Right atrium auricular region (tissue), 2 donors: Measurements from ENCODE around the gene SLC8A1. TPM values are rescaled to one million over a fixed set of nuclear protein-coding genes. Genes with fewer than 3 reads are reported as not detected.

Source experiments
- DNase-seq: peaks from one replicate; pipeline ENCODE4 v3.0.0-alpha.2; 2019; ENCODE audit warnings: low spot score
- H3K27ac ChIP-seq, 2 donors: fragments of 200-600 bp; sonication (generic); 1 replicate in 1 of 2; 2 replicates in 1 of 2; pipeline ENCODE4 v1.5.1; 2016 to 2019
- H3K27me3 ChIP-seq, 2 donors: fragments of 200-600 bp; sonication (generic); one replicate each; pipeline versions ENCODE4 v1.5.1 to v1.6.0; 2017 to 2019
- H3K36me3 ChIP-seq: fragments of 200-600 bp; sonication (generic); one replicate; pipeline ENCODE4 v1.5.1; 2016
- H3K4me1 ChIP-seq, 2 donors: fragments of 200-600 bp; sonication (generic); one replicate each; pipeline versions ENCODE4 v1.5.1 to v1.6.0; 2017 to 2019
- H3K4me3 ChIP-seq, 2 donors: fragments of 200-600 bp; sonication (generic); 1 replicate in 1 of 2; 2 replicates in 1 of 2; pipeline ENCODE4 v1.5.1; 2017 to 2019; ENCODE audit warnings: mild to moderate bottlenecking in 1 of 2, moderate library complexity in 1 of 2
- H3K9me3 ChIP-seq, 2 donors: fragments of 200-600 bp; sonication (generic); one replicate each; pipeline ENCODE4 v1.5.1; 2019
- CTCF ChIP-seq, 2 donors: fragments of 200-600 bp; sonication (generic); IDR thresholded peaks; one replicate each; pipeline ENCODE4 v1.5.1; 2019; ENCODE audit warnings: antibody characterized with exemption in 2 of 2
- total RNA-seq, 2 donors: library from RNA; depleted of rRNA; stranded (reverse); fragments of >200 nt; gene quantifications; one replicate each; pipeline ENCODE4 v1.1.0, GENCODE V29; 2016

SLC8A1 gene
- total RNA-seq, 2 donors from 2014 or later: 493 to 738 TPM

- H3K4me1 ChIP-seq: peaks cover 3 to 55% of the 10 kb centered on the region in 2 donors
- DNase-seq: no peak
- H3K4me3 ChIP-seq: no peak overlapping the region
- H3K36me3 ChIP-seq: no peaks in the 10 kb centered on the region
- H3K27ac ChIP-seq: peak overlapping the region in 1 of 2 donors; percentile 0
- no peaks in the 10 kb centered on the region for H3K27me3 ChIP-seq
- TF ChIP-seq CTCF (IDR thresholded peaks at IDR 0.05): no peak
- H3K9me3 ChIP-seq: no peaks in the 10 kb centered on the region
Measured at GRCh38 chr2:40344364-40344763, 107.5 kb downstream of the SLC8A1 start.

GRCh38 chr2:40343902-40344301, 108.0 kb downstream of the SLC8A1 start:
- peak overlapping the region in 1 of 2 donors; percentile 0 for H3K27ac ChIP-seq
- H3K4me1 ChIP-seq: peaks cover 3 to 50% of the 10 kb centered on the region in 2 donors

GRCh38 chr2:40341198-40341597, 110.7 kb downstream of the SLC8A1 start:
- no peak for TF ChIP-seq CTCF (IDR thresholded peaks at IDR 0.05)
- H3K4me3 ChIP-seq: no peak overlapping the region
- DNase-seq: no peak
- peak overlapping the region in 1 of 2 donors; percentile 7 for H3K27ac ChIP-seq
- peaks cover 3 to 42% of the 10 kb centered on the region in 2 donors for H3K4me1 ChIP-seq
- no peaks in the 10 kb centered on the region for H3K27me3 ChIP-seq
- no peaks in the 10 kb centered on the region for H3K9me3 ChIP-seq
- no peaks in the 10 kb centered on the region for H3K36me3 ChIP-seq

More at GRCh38 chr2:40343902-40344301, 108.0 kb downstream of the SLC8A1 start:
- TF ChIP-seq CTCF (IDR thresholded peaks at IDR 0.05): no peak
- Histone ChIP-seq H3K9me3 (no peaks in the 10 kb centered on the region), H3K27me3 (no peaks in the 10 kb centered on the region), H3K4me3 (no peak overlapping the region), H3K36me3 (no peaks in the 10 kb centered on the region)
- DNase-seq: no peak

- H3K9me3 ChIP-seq: no peaks in the 10 kb centered on the region
- no peak for TF ChIP-seq CTCF (IDR thresholded peaks at IDR 0.05)
- no peaks in the 10 kb centered on the region for H3K27me3 ChIP-seq
- no peak overlapping the region for H3K4me3 ChIP-seq
- DNase-seq: no peak
- peaks cover 2 to 29% of the 10 kb centered on the region in 2 donors for H3K4me1 ChIP-seq
- no peaks in the 10 kb centered on the region for H3K36me3 ChIP-seq
- H3K27ac ChIP-seq: no peak overlapping the region
Measured at GRCh38 chr2:40339026-40339425, 112.9 kb downstream of the SLC8A1 start.

GRCh38 chr2:40332191-40332826, 119.6 kb downstream of the SLC8A1 start:
- no peaks in the 10 kb centered on the region for H3K27me3 ChIP-seq
- no peak overlapping the region for H3K27ac ChIP-seq
- H3K4me1 ChIP-seq: peaks cover 0 to 44% of the 10 kb centered on the region in 2 donors
- no peaks in the 10 kb centered on the region for H3K36me3 ChIP-seq
- no peaks in the 10 kb centered on the region for H3K9me3 ChIP-seq
- no peak overlapping the region for H3K4me3 ChIP-seq
- no peak for TF ChIP-seq CTCF (IDR thresholded peaks at IDR 0.05)
- DNase-seq: no peak

- H3K9me3 ChIP-seq: no peaks in the 10 kb centered on the region
- no peaks in the 10 kb centered on the region for H3K36me3 ChIP-seq
- TF ChIP-seq CTCF (IDR thresholded peaks at IDR 0.05): no peak
- peak overlapping the region; percentile 20 to 33 for H3K27ac ChIP-seq
- no peak overlapping the region for H3K4me3 ChIP-seq
- H3K27me3 ChIP-seq: no peaks in the 10 kb centered on the region
- DNase-seq: no peak
- H3K4me1 ChIP-seq: peaks cover 0 to 34% of the 10 kb centered on the region in 2 donors
Measured at GRCh38 chr2:40330096-40330495, 121.8 kb downstream of the SLC8A1 start.
